Nucleus accumbens (tissue), 56 donors: ENCODE results near the gene PAPSS2.
"Not testable (repeated sequence)": the region's sequence is repeated elsewhere in the genome, so short reads cannot be mapped to it uniquely, and the experiment has no call there.

ENCODE experiments used
- DNase-seq, 56 donors: peaks; one replicate each; lab custom pipeline; 2025; lab: John Stamatoyannopoulos, UW

The PAPSS2 gene

DNA sequence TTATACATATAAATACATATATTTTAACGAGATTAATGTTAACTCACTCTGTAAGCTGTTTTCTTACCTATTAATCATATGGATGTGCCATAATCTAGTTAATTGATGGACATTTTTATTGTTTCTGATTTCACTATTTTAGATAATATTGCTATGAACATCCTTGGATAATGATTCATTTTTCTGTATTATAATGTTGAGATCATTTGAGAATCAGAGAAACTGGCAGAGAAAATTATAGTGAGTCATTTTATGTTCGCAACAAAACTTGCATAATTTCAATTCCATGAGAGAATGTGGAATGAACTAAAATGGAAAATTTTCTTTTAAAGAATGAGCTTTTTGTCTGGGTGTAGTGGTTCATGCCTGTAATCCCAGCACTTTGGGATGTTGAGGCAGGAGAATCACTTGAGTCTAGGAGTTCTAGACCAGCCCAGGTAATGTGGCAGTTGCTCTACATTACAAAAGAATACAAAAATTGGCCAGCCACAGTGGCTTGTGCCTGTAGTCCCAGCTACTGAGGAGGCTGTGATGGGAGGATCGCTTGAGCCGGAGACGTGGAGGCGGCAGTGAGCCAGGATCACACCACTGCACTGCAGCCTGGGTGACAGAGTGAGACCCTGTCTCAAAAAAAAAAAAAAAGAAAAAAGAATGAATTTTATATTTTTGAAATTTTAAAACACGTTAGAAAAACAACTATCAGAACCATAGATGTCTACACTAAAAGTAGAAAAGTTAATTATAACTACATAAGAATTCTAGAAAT is 40.5 kb downstream of the PAPSS2 start:
- no peak for DNase-seq

DNA sequence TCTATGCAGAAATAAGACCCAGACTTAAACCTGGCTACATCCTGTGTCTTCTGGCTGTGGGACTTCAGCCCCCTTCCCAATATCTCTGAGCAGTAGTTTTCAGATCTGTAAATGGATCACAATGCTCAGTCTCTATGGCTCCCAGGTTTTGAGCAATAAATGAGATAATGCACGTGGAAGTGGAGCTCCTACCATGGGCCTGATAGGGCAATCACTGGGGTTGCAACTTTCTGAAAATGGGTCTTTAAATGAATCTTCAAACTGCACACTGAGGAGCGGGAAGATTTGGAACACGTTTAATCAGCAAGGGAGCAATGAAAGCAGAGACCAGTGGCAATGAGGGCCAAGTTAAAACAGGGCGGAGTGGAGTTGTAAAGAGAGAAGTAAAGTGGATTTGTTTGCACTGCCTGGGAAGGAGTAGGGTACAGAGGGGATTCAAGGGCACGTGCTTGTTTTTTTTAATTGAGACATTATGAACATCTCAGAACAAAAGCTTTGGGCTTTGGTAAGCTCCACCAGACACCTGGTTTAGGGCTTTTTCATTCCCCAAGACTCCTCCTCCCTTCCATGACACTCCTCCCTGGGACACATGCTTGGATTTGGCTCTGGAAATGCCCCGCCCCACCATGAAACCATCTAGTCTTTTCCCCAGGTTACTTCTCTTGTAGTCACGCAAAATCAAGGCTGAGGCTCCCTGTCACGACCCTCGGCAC is 42.7 kb downstream of the PAPSS2 start:
- no peak for DNase-seq

DNA sequence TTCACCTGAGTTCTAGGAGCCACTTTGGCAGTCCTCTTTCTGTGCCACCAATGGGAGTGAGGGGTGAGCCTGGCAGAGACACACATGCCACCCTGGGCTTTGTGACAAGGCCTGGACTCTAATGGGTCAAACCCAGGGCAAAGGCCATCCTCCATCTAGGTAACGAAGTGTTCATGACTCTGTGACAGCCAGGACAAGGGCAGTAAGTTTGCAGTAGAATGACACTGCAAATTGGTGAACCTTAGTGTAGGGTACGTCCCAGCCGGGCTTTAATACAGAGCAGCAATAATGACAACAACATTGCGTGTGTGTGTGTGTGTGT is 43.3 kb downstream of the PAPSS2 start:
- no peak for DNase-seq

DNA sequence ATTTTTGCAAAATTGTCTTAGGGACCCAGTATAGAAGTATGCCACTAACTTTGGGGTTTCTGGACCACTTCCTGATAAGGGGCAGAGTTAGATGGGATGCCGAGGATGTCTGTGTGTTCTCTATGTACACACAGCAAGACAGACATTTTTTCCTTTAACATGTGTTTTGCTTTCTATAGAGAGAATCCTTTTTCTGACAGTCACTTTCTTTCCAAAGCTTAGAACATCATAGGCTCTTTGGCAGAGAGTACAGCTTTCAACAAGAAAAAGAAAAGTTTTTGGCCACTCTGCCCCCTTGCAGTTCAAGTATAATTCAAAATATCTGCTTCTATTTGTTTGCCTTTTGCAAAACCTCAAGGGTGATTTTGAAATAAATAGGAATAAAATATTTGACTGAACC is 44.1 kb downstream of the PAPSS2 start:
- no peak for DNase-seq

DNA sequence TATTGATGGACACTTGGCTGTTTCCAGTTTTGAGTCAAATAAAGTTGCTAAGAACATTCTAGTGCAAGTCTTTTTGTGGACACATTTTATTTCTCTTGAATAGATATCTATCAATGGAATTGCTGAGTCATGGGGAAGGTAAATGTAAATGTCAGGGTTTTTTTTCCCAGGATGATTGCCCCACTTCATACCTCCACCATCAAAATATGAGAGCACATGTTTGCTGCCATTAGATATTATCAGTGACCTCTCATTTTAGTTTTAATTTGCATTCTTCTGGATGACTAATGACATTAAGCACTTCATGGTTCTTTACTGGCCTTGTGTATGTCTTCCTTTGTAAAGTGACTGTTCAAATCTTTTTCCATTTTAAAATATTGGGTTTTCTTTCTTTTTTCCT is 45.7 kb downstream of the PAPSS2 start:
- no peak for DNase-seq

DNA sequence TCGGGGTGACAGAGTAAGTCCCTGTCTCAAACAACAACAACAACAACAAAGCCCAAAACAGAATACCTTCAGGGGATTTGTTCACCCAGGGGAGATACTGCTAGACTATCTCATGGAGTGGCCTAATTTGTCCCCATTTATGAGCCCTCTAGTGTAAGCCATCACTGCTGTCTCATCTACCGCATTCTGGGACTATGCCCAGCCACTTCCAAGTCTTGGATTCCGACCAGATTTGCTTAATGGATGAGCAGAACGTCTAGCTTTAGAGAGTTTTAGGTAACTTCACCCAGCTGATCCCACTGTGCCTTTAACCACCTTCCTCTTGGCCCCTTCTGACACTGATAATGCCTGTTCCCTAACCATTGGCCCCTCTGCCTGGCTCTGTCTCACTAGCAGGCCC is 47.1 kb downstream of the PAPSS2 start:
- no peak for DNase-seq

DNA sequence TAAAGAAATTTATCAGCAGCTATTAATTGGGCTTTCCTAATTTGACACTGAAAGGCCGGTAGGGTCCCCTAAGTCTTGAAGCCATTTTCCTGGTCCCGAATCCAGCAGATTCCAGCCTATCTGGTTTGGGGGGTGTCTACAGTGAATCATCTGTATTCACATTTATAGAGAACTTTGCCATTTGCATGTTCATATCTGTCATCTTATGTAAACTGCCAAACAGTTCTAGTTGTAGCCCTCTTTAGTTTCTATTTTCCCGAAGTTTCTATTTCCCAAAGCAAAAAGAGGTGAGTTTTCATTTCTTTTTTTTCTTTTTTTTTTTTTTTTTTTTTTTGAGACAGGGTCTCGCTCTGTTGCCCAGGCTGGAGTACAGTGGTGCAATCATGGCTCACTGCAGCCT is 47.6 kb downstream of the PAPSS2 start:
- DNase-seq, result no peak

DNA sequence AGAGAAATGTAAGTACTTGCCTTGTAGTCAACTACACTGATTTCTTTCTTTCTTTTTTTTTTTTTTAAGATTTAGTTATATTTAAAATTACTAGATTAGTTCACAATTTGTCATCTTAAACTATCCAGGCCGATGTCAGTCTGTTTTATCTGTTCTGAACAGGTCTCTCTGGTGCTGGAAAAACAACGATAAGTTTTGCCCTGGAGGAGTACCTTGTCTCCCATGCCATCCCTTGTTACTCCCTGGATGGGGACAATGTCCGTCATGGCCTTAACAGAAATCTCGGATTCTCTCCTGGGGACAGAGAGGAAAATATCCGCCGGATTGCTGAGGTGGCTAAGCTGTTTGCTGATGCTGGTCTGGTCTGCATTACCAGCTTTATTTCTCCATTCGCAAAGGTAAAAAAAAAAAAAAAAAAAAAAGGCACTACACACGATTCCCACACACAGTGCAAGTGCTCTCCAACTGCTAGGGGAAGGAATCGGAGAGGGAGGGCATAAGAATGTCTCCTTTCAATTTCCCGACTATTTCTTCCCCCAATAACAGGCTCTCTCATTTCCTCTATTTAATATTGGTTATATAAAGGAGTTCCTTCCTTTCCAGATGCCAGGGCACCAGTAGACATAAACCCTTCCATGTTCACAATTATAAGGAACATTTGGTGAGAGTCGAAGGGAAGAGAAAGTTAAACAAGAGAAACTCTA is 53.4 kb downstream of the PAPSS2 start:
- no peak for DNase-seq

DNA sequence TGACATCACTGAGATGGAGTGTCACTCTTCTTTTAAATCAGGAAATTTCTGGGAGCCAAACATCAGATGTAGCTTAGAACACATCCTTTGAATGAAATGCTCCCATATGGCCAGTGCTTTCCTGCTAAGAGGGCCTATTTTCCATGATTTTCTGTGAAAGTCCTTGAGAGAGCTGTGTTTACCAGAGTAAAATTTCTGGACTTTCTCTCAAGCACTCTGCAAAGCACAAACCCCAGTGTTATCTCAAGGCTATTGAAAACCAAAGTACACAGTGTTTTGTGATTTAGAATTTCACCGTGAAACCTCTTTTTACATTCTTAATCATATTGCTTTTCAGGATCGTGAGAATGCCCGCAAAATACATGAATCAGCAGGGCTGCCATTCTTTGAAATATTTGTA is 54.0 kb downstream of the PAPSS2 start:
- DNase-seq, result no peak

DNA sequence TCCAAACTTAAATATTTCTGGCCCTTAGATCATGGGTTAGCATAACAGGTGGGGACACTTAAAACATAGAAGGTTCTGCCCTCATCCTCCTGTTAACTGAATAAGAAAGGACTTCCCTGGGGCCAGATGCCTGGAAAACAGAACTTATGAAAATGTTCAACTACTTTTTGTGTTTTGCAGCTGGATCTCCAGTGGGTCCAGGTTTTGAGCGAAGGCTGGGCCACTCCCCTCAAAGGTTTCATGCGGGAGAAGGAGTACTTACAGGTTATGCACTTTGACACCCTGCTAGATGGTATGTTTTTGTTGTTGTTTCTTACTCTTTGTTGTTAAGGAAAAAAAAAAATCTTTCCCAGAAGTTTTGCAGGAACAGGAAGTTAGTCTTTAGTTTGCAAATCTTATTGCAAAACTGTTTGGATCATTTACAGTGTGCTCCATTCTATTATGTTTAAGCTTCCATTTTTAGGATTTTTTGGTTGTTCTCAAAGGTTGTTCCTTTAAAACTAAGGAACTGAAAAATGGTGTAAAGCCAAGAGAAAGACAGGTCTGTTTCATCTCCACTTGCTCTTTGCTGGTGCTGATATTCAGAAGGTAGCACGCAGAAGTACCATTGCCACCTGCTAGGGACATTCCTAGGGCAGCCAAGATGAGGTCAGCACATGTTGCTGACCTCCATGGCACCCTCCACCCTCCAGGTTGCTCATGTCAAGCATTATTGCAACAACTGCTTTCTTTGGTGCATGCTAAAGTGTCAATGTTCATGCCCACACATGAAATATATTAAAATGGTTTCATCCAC is 56.1 kb downstream of the PAPSS2 start:
- no peak for DNase-seq

DNA sequence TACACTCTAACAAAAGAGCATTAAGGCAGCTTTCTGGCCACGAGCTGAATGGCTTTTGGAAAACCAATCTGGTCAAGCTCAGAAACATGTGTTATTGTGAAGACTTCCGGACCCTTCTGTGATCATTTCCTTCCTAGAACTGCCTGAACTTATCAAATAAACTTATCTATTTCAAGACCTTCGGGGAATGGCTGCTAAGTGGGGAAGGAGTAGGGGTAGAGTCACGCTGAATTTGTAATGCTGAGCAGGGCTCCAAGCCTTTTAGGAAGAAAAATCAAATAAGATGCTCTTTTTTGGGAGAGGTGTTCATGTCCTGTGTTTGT is 56.6 kb downstream of the PAPSS2 start:
- DNase-seq, result no peak

DNA sequence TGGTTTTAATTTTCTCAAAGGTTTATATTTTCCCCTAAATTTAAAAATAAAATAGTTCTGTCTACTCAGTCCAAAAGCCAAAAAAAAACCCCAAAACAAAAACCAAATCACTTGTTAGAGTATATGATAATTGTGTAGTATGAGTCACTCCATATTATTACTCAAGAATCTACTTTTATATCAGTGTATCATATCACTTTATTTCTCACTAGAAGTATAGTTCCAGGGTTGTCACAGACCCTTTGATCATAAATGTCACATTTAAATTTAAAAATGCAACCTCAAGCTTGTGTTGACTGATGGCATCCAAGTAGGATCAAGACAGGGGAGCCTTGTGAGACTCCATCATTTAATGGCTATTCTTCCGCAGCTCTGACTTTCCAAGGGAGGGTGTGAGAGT is 61.0 kb downstream of the PAPSS2 start:
- no peak for DNase-seq

DNA sequence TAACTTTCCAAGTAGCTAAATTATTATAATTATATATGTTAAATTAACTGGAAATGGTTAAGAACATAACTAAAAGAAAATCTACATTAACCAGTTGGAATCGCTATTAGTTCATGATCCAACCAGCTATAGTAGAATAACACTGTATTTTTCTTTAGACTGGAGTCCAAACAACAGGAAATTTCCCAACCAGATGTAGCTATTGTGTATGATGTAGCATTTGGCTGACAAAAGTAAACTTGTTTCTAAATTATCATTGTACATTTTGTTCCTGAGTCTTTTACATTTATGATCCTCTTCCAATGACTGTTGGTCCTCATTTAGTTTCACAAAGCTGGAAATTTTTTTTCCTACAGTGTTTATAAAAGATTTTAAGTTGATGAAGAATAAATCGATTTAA is 62.1 kb downstream of the PAPSS2 start:
- no peak for DNase-seq

DNA sequence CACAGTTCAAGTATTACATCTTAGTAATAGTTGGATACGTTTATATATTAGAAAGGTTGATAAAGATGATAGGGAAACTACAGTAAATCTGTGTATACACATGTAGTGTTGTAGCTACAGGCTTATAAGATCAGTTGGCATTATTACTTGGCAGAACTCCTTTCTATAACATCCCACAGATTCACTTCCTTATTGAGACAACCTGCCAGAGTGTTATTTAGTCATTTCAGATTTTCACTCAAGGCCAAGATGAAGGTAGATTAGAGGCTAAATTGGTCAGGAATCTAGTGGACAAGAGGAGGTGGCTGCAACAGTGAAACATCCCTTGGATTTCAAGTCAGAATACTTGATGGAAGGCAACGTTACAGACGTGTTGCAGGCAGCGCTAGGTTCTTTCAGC is 63.0 kb downstream of the PAPSS2 start:
- no peak for DNase-seq

DNA sequence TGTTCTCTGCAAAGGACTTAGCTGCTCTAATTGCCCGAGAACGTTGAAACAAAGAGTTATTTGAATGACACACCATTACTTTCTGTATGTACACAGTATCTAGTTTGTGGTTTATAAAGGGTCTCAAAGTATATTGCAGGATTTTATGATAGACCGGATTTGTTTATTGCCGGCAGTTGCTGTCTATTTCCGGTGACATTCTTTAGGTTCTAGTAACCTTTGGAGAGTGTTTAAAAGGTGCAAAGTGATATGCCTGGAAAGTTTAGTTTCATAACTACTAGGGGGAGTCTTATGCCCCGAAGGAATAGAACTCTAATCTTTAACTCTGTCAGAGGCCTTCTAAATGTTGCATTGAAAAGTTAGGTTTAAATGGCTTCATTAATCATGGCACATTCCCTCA is 63.8 kb downstream of the PAPSS2 start:
- DNase-seq, result no peak

DNA sequence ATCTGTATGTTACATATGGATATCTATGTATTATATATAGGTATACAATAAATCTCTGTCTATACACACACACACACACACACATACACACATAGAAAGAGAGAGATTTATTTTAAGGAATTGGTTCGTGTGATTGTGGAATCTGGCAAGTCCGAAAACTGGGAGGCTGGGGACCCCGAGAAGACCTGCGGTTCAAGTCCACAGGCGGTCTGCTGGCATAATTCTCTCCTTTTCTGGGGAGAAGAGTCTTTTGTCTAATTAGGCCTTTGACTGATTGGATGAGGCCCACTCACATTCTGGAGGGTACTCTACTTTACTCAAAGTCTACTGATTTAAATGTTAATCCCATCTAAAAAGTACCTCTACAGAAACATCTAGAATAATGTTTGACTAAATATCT is 65.1 kb downstream of the PAPSS2 start:
- no peak for DNase-seq

DNA sequence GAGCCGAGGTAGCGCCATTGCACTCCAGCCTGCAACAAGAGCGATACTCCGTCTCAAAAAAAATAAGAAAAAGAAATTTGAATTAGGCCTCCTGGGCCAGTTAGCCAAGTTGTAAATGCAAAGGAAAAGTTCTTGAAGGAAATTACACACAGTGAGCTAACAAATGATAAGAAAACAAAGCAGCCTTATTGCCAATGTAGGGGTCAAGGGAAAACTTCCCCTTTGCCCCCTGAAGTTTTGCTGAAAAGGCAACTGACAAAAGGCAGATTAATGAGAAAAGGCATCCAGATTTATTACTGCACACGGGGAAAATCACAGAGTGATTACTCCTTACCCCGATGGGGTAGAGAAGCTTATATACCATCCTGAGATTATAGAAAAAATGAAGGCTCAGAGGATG is 70.3 kb downstream of the PAPSS2 start:
- no peak for DNase-seq

DNA sequence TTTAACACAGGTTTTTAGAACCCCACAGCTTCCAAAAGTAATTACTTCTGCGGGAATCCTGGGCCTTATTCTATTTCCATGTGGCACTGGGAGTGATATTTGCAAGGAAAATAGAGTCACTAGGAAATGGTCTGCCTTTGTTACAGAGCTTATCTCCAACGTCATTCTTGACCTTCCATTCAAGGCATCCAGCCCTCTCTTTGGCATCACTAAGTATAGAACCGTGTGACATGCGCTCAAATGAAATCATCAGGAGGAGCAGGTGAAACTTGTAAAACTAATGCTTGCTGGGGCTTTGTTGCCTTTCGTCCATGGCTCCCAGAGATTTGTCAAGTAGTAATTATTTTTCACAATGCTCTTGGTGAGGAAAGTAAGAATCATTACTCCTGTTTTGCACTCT is 73.4 kb downstream of the PAPSS2 start:
- no peak for DNase-seq

DNA sequence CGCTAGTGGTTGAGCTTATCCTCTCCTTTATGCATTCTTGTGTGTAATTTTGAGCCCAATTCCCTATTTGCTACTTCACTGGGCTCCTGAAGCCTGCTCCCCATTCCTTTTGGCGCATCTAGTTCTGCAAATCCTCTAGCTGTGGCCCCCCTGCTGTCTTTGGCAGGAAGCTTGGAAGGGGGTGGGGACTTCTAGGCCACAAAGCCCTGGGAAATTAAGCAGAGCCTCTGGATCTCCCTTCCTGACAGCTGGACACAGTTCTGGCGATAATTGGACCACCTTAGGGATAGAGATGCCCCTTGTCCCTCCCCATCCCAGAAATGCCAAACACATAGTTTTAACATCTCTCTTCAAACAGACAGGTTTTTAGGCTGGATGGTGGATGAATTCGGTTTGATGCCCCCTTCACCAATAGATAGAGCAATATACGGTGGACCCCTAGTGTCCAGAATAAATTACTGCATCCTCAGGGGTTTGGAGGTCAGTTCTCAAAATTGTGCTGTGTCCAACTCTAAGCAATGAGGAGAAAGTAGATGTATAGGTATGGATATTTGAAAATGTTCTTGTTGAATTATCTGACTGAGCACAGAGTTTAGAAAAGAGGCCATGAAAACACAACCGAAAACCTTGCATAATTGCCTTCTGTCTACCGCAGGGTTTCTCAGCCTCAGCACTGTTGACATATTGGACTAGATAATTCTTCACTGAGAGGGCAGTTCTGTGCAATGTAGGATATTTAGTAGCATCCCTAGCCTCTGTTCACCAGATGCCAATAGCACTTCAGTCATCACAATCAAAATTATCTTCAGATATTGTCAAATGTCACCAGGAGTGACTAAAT is 75.5 kb downstream of the PAPSS2 start:
- DNase-seq, result peak in 20 of 56 donors; percentile 1 to 18 (median 6)

DNA sequence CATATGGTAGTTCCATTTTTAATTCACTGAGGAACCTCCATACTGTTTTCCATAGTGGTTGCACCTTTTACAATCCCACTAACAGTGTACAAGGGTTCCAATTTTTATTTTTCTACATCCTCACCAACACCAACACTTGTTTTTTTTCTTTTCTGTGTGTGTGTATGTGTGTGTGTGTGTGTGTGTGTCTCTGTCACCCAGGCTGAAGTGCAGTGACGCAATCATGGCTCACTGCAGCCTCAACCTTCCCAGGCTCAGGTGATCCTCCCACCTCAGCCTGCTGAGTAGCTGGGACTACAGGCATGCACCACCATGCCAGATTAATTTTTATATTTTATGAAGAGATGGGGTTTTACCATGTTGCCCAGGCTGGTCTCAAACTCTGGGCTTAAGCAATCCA is 78.6 kb downstream of the PAPSS2 start:
- not testable (repeated sequence) for DNase-seq
